Heart left ventricle (tissue), 13 donors: Measurements from ENCODE around the gene CDAN1.

Source experiments
- POLR2A ChIP-seq, 2 donors: fragments of 450-650 bp; IDR thresholded peaks; one replicate each; pipeline ENCODE4 v1.6.1; 2017; ENCODE audit warnings: antibody characterized with exemption in 2 of 2, mild to moderate bottlenecking in 2 of 2, moderate library complexity in 2 of 2
- TF ChIP-seq, protein P1 (sequence below), 12 donors: fragments of 200-600 bp; sonication (generic) in 4 of 12; IDR thresholded peaks; one replicate each; pipeline versions ENCODE4 v1.5.0 to v1.8.0; 2018 to 2022; ENCODE audit warnings: antibody characterized with exemption in 12 of 12, mild to moderate bottlenecking in 5 of 12
- donor health status: ischemic (EF 13 %, LVEDD 7.1; RV severe dilation, severe dysfunction).
- donor health status: DM: no; HTN: yes; CAD: no.
- donor health status: DM: no; HTN: no; CAD: no.
- donor health status: ischemic (EF 25% LVEDD 6.9; RV normal size, moderate dysfunction).
- donor health status: ischemic (EF 25% LVEDD 5.7; RV mildly dilated, moderate dysfunction).
- donor health status: ischemic (EF 35%, LVEDD 5.7; RV mildly dilated, moderate dysfunction).
- donor health status: nonischemic (EF 11% LVEDD 7.7; RV severe dilation, severe dysfunction).
- donor health status: DM: yes; HTN: yes; CAD: no.
- donor health status: PGD.
- donor health status: ischemic (EF 29% LVEDD 5.4; RV normal size, mild dysfunction).
- donor health status: nonischemic (EF 23%, LVEDD 6.1; RV moderate dilation, normal function).

GRCh38 chr15:42784705-42785104 is 47.8 kb upstream of the CDAN1 start:
- no peak for TF ChIP-seq POLR2A (IDR thresholded peaks at IDR 0.05)
- TF ChIP-seq, protein P1, sequence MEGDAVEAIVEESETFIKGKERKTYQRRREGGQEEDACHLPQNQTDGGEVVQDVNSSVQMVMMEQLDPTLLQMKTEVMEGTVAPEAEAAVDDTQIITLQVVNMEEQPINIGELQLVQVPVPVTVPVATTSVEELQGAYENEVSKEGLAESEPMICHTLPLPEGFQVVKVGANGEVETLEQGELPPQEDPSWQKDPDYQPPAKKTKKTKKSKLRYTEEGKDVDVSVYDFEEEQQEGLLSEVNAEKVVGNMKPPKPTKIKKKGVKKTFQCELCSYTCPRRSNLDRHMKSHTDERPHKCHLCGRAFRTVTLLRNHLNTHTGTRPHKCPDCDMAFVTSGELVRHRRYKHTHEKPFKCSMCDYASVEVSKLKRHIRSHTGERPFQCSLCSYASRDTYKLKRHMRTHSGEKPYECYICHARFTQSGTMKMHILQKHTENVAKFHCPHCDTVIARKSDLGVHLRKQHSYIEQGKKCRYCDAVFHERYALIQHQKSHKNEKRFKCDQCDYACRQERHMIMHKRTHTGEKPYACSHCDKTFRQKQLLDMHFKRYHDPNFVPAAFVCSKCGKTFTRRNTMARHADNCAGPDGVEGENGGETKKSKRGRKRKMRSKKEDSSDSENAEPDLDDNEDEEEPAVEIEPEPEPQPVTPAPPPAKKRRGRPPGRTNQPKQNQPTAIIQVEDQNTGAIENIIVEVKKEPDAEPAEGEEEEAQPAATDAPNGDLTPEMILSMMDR (IDR thresholded peaks at IDR 0.05): no peak
